Astrocyte (in vitro differentiated cells and primary cell): ENCODE results near the gene ZNF571. TPM values are rescaled to one million over a fixed set of nuclear protein-coding genes. Genes with fewer than 3 reads are reported as not detected.

ENCODE experiments used
- DNase-seq: peaks from one replicate; pipeline ENCODE4 v3.0.0-alpha.2; 2010; ENCODE audit warnings: low read depth
- FAIRE-seq: peaks from 2 replicates; lab custom pipeline; 2011; peaks lifted over from hg19 to GRCh38; lab: Jason Lieb, UNC
- H2AFZ ChIP-seq: 2 replicates; pipeline ENCODE4 v1.6.0; 2012; ENCODE audit warnings: low read depth, low read length, inconsistent platforms
- H3K27ac ChIP-seq: 2 replicates; pipeline ENCODE4 v1.5.1; 2011; ENCODE audit warnings: low read depth, low read length, inconsistent platforms
- H3K27me3 ChIP-seq: 2 replicates; pipeline ENCODE4 v1.6.0; 2011; ENCODE audit warnings: low read length, inconsistent platforms; ENCODE audit not compliant: insufficient read depth
- H3K36me3 ChIP-seq: 2 replicates; pipeline ENCODE4 v1.5.1; 2011; ENCODE audit warnings: low read length, inconsistent platforms; ENCODE audit not compliant: insufficient read depth
- H3K4me1 ChIP-seq: 2 replicates; pipeline ENCODE4 v1.5.1; 2011; ENCODE audit warnings: low read length, inconsistent platforms; ENCODE audit not compliant: insufficient read depth
- H3K4me2 ChIP-seq: 2 replicates; pipeline ENCODE4 v1.6.0; 2012; ENCODE audit warnings: low read length, inconsistent platforms
- H3K4me3 ChIP-seq: 2 replicates; pipeline ENCODE4 v1.5.1; 2011; ENCODE audit warnings: low read depth, mild to moderate bottlenecking, low read length, inconsistent platforms; ENCODE audit not compliant: insufficient read depth
- H3K79me2 ChIP-seq: 2 replicates; pipeline ENCODE4 v1.6.0; 2012; ENCODE audit warnings: mild to moderate bottlenecking, low read length, inconsistent platforms; ENCODE audit not compliant: insufficient read depth
- H3K9ac ChIP-seq: 2 replicates; pipeline ENCODE4 v1.6.0; 2012; ENCODE audit warnings: mild to moderate bottlenecking, low read length, inconsistent platforms
- H3K9me3 ChIP-seq: 2 replicates; pipeline ENCODE4 v1.5.1; 2012; ENCODE audit warnings: low read depth, mild to moderate bottlenecking, low read length, inconsistent platforms; ENCODE audit not compliant: insufficient read depth
- H4K20me1 ChIP-seq: 2 replicates; pipeline ENCODE4 v1.6.0; 2012; ENCODE audit warnings: low read length, inconsistent platforms; ENCODE audit not compliant: insufficient read depth
- H3K27ac Mint-ChIP-seq: one replicate; pipeline ENCODE4 v1.8.0; 2021; ENCODE audit warnings: mild to moderate bottlenecking, mixed read lengths; ENCODE audit not compliant: unreplicated experiment
- H3K27me3 Mint-ChIP-seq: one replicate; pipeline ENCODE4 v1.8.0; 2021; ENCODE audit warnings: low read depth, mixed read lengths; ENCODE audit not compliant: unreplicated experiment
- H3K36me3 Mint-ChIP-seq: one replicate; pipeline ENCODE4 v1.8.0; 2021; ENCODE audit warnings: low read depth, mixed read lengths; ENCODE audit not compliant: unreplicated experiment
- H3K4me1 Mint-ChIP-seq: one replicate; pipeline ENCODE4 v1.8.0; 2021; ENCODE audit warnings: low read depth, mixed read lengths; ENCODE audit not compliant: unreplicated experiment
- H3K4me3 Mint-ChIP-seq: one replicate; pipeline ENCODE4 v1.8.0; 2021; ENCODE audit warnings: mild to moderate bottlenecking, moderate library complexity, mixed read lengths; ENCODE audit not compliant: unreplicated experiment
- H3K9me3 Mint-ChIP-seq: one replicate; pipeline ENCODE4 v1.8.0; 2021; ENCODE audit warnings: mild to moderate bottlenecking, mixed read lengths; ENCODE audit not compliant: unreplicated experiment
- EZH2 ChIP-seq: IDR thresholded peaks from 2 replicates; pipeline ENCODE4 v1.6.1; 2012; ENCODE audit warnings: mild to moderate bottlenecking, low read length, inconsistent platforms; ENCODE audit not compliant: insufficient read depth
- total RNA-seq: library from RNA; stranded (reverse); gene quantifications from 2 replicates; pipeline ENCODE4 v1.2.1, GENCODE V29; 2021
- TF ChIP-seq, protein P1 (sequence below): IDR thresholded peaks from 2 replicates; pipeline ENCODE4 v1.5.1; 2011; ENCODE audit warnings: low read depth, mild to moderate bottlenecking, inconsistent platforms, low read length, moderate library complexity; ENCODE audit not compliant: insufficient read depth

ZNF571 gene
- total RNA-seq, 1 donor from 2014 or later, result 3.0 TPM

- Histone ChIP-seq H3K9me3 (peaks cover 25% of the 10 kb centered on the region), H2AFZ (no peak overlapping the region), H3K4me2 (no peak overlapping the region), H3K4me3 (no peak overlapping the region), H3K4me1 (no peaks in the 10 kb centered on the region), H3K79me2 (no peaks in the 10 kb centered on the region), H3K27ac (no peak overlapping the region), H3K27me3 (no peaks in the 10 kb centered on the region), H3K9ac (no peak overlapping the region), H3K36me3 (peaks cover 7% of the 10 kb centered on the region), H4K20me1 (no peaks in the 10 kb centered on the region)
- TF ChIP-seq, protein P1, sequence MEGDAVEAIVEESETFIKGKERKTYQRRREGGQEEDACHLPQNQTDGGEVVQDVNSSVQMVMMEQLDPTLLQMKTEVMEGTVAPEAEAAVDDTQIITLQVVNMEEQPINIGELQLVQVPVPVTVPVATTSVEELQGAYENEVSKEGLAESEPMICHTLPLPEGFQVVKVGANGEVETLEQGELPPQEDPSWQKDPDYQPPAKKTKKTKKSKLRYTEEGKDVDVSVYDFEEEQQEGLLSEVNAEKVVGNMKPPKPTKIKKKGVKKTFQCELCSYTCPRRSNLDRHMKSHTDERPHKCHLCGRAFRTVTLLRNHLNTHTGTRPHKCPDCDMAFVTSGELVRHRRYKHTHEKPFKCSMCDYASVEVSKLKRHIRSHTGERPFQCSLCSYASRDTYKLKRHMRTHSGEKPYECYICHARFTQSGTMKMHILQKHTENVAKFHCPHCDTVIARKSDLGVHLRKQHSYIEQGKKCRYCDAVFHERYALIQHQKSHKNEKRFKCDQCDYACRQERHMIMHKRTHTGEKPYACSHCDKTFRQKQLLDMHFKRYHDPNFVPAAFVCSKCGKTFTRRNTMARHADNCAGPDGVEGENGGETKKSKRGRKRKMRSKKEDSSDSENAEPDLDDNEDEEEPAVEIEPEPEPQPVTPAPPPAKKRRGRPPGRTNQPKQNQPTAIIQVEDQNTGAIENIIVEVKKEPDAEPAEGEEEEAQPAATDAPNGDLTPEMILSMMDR, result no peak
- TF ChIP-seq EZH2, result no peak
- H3K4me1 Mint-ChIP-seq, result no peaks in the 10 kb centered on the region
- H3K27ac Mint-ChIP-seq, result no peak overlapping the region
- H3K9me3 Mint-ChIP-seq, result peaks cover 37% of the 10 kb centered on the region
- H3K27me3 Mint-ChIP-seq, result no peaks in the 10 kb centered on the region
- no peak overlapping the region for H3K4me3 Mint-ChIP-seq
- DNase-seq (no peak), FAIRE-seq (no peak)
- peaks cover 14% of the 10 kb centered on the region for H3K36me3 Mint-ChIP-seq
Measured at GRCh38 chr19:37572203-37572602, 22.4 kb downstream of the ZNF571 start.

- DNase-seq, result no peak
- H3K27me3 Mint-ChIP-seq, result no peaks in the 10 kb centered on the region
- Histone ChIP-seq H4K20me1 (no peaks in the 10 kb centered on the region), H2AFZ (no peak overlapping the region), H3K27ac (no peak overlapping the region), H3K36me3 (peaks cover 3% of the 10 kb centered on the region), H3K4me1 (no peaks in the 10 kb centered on the region), H3K9ac (no peak overlapping the region), H3K27me3 (no peaks in the 10 kb centered on the region), H3K79me2 (no peaks in the 10 kb centered on the region), H3K4me2 (no peak overlapping the region), H3K9me3 (peaks cover 56% of the 10 kb centered on the region), H3K4me3 (no peak overlapping the region)
- no peak overlapping the region for H3K4me3 Mint-ChIP-seq
- H3K4me1 Mint-ChIP-seq, result no peaks in the 10 kb centered on the region
- peaks cover 48% of the 10 kb centered on the region for H3K36me3 Mint-ChIP-seq
- no peak overlapping the region for H3K27ac Mint-ChIP-seq
- TF ChIP-seq EZH2, result no peak
- TF ChIP-seq, protein P1, result no peak
- H3K9me3 Mint-ChIP-seq, result peaks cover 70% of the 10 kb centered on the region
- FAIRE-seq, result no peak
Measured at GRCh38 chr19:37565370-37565669, 29.3 kb downstream of the ZNF571 start.

DNA sequence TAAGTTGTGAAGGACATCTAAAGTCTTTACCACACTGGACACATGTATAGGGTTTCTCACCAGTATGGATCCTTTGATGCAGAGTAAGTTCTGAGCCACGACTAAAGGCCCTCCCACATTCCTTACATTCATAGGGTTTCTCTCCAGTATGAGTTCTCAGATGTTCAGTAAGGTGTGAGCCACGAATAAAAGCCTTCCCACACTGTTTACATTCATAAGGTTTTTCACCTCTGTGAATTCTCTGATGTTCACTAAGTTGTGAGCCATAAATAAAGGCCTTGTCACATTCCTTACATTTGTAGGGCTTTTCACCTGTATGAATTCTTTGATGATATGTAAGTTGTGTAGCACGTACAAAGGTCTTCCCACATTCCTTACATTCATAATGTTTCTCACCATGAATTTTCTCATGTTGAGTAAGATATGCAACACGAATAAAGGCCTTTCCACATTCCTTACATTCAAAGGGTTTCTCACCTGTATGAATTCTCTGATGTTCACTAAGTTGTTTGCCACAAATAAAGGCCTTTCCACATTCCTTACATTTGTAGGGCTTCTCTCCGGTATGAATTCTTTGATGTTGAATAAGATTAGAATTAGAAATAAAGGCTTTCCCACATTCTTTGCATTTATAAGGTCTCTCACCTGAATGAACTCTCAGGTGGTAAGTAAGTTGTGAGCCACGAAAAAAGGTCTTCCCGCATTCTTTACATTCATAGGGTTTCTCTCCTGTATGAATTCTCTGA lies 29.8 kb downstream of the ZNF571 start:
- H3K4me1 ChIP-seq, result no peaks in the 10 kb centered on the region
- no peak overlapping the region for H3K27ac ChIP-seq
- H3K4me3 ChIP-seq, result no peak overlapping the region
- peaks cover 67% of the 10 kb centered on the region for H3K9me3 Mint-ChIP-seq
- no peak for TF ChIP-seq EZH2
- TF ChIP-seq, protein P1, result no peak
- no peaks in the 10 kb centered on the region for H3K79me2 ChIP-seq
- H2AFZ ChIP-seq, result no peak overlapping the region
- peaks cover 3% of the 10 kb centered on the region for H3K36me3 ChIP-seq
- no peaks in the 10 kb centered on the region for H3K4me1 Mint-ChIP-seq
- H3K4me2 ChIP-seq, result no peak overlapping the region
- H3K4me3 Mint-ChIP-seq, result no peak overlapping the region
- H3K9me3 ChIP-seq, result peaks cover 53% of the 10 kb centered on the region
- FAIRE-seq, result peak; percentile 39
- H4K20me1 ChIP-seq, result no peaks in the 10 kb centered on the region
- no peaks in the 10 kb centered on the region for H3K27me3 Mint-ChIP-seq
- H3K27me3 ChIP-seq, result no peaks in the 10 kb centered on the region
- H3K27ac Mint-ChIP-seq, result no peak overlapping the region
- DNase-seq, result no peak
- H3K9ac ChIP-seq, result no peak overlapping the region
- peaks cover 46% of the 10 kb centered on the region for H3K36me3 Mint-ChIP-seq
